Measurements from ENCODE around the gene RAPGEF4. TPM values are rescaled to one million over a fixed set of nuclear protein-coding genes. Genes with fewer than 3 reads are reported as not detected.

RAPGEF4 gene
- total and polyA plus RNA-seq, 11 donors: 1.3 to 21.2 (median 10.5) TPM

- DNase-seq: no peak
- Histone ChIP-seq H3K27me3 (no peaks in the 10 kb centered on the region), H3K9me3 (no peaks in the 10 kb centered on the region), H3K36me3 (no peaks in the 10 kb centered on the region), H3K27ac (no peak overlapping the region), H3K4me3 (no peak overlapping the region), H3K4me1 (peaks cover 0 to 13% (median 7%) of the 10 kb centered on the region in 12 donors)
- 92 to 95% (median 92%) methylated on average over 1 of the region's 1 CpG for whole genome bisulfite sequencing, 4 donors
- intact Hi-C loops (cut with DNase I): no loop called here
- TF ChIP-seq CTCF (IDR thresholded peaks at IDR 0.05) (no peak), POLR2A (IDR thresholded peaks at IDR 0.05) (no peak)
- no peak for ATAC-seq
Measured at GRCh38 chr2:172884336-172884735, 148.7 kb downstream of the RAPGEF4 start.

DNA sequence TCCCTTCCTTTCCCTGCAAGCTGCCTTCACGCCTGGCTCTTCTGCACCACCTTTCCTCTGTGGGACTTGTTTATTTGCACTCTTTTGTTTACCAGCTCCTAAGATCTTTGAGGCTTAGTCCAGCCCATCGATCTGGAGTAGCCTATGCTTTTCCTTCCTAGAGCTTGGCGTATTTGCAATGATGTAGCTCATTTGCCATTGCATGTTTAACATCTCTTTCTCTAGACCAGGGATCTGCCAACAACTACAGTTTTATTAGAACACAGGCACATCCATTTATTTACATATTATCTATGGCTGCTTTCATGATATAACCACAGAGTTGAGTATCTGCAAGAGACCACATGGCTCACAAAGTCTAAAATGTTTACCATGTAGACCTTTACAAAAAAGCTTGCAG lies 150.4 kb downstream of the RAPGEF4 start:
- no peak overlapping the region for H3K27ac ChIP-seq
- H3K27me3 ChIP-seq: no peaks in the 10 kb centered on the region
- H3K9me3 ChIP-seq: no peaks in the 10 kb centered on the region
- DNase-seq: no peak
- peaks cover 0 to 24% (median 20%) of the 10 kb centered on the region in 12 donors for H3K4me1 ChIP-seq
- intact Hi-C loops (cut with DNase I): no loop called here
- no peaks in the 10 kb centered on the region for H3K36me3 ChIP-seq
- ATAC-seq: no peak
- no peak overlapping the region for H3K4me3 ChIP-seq
- TF ChIP-seq CTCF (IDR thresholded peaks at IDR 0.05): no peak
- TF ChIP-seq POLR2A (IDR thresholded peaks at IDR 0.05): no peak
- 91 to 96% (median 93%) methylated on average over 3 of the region's 3 CpGs for WGBS, 4 donors

- 79 to 84% (median 80%) methylated on average over 2 of the region's 2 CpGs for WGBS, 4 donors
- TF ChIP-seq CTCF (IDR thresholded peaks at IDR 0.05) (no peak), POLR2A (IDR thresholded peaks at IDR 0.05) (no peak)
- H3K4me1 ChIP-seq: peaks cover 0 to 27% (median 20%) of the 10 kb centered on the region in 12 donors
- no peak overlapping the region for H3K4me3 ChIP-seq
- no peak overlapping the region for H3K27ac ChIP-seq
- H3K27me3 ChIP-seq: no peaks in the 10 kb centered on the region
- ATAC-seq: no peak
- DNase-seq: no peak
- no peaks in the 10 kb centered on the region for H3K9me3 ChIP-seq
- intact Hi-C loops (cut with DNase I): no loop called here
- H3K36me3 ChIP-seq: no peaks in the 10 kb centered on the region
Measured at GRCh38 chr2:172887280-172887679, 151.6 kb downstream of the RAPGEF4 start.

DNA sequence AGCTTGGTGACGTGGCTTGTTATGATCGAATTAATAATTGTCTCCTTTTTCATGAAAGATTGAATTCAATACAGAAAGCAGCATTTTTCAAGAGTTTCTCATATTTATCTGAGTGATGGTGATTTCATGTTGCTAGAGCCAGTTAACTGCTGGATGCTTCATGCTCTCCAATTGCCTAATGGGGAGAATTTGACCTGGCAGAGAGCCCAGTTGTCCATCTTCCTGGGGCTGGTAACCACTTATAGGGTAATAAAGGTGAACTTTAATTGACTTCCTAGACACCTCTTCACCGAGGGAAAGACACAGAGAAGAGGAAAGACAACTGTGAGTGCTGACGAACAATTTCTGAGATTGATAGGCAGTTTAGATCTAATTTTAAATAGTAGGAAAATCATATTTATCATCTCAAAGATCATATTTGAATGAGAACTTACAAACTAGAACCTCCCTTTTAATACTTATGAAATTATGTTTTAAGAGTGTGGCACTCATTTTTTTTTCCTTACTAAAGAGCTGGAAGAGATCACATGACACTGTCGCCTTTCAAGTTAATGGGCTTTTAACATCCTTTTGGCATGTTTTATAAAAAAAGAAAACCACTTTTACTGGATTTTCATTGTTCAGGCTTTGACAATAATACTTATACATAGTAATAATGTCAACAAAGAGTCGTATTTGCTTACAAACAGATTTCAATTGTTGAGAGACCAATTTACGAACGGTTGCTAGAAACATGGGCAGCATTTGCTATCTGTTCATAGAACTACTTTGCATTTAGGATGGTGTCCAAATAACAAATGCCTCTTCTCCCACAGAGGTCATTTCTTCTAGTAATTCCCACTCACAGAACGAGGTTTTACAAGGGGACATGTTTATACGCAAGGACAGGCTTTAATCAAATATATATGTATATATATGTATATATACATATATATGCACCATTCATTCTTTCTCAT lies 153.3 kb downstream of the RAPGEF4 start:
- Histone ChIP-seq H3K4me3 (no peak overlapping the region), H3K4me1 (peaks cover 0 to 29% (median 20%) of the 10 kb centered on the region in 12 donors), H3K27me3 (no peaks in the 10 kb centered on the region), H3K9me3 (no peaks in the 10 kb centered on the region), H3K27ac (peak overlapping the region in 7 of 12 donors; percentile 6 to 54 (median 41)), H3K36me3 (no peaks in the 10 kb centered on the region)
- ATAC-seq: peak in 1 of 4 donors; percentile 26
- WGBS, 4 donors: 49 to 54% (median 51%) methylated on average over 10 of the region's 10 CpGs
- intact Hi-C loops (cut with DNase I): no loop called here
- TF ChIP-seq CTCF (IDR thresholded peaks at IDR 0.05): no peak
- no peak for TF ChIP-seq POLR2A (IDR thresholded peaks at IDR 0.05)
- no peak for DNase-seq
